ENCODE measurements around the gene CD247.

CD247 gene

DNA sequence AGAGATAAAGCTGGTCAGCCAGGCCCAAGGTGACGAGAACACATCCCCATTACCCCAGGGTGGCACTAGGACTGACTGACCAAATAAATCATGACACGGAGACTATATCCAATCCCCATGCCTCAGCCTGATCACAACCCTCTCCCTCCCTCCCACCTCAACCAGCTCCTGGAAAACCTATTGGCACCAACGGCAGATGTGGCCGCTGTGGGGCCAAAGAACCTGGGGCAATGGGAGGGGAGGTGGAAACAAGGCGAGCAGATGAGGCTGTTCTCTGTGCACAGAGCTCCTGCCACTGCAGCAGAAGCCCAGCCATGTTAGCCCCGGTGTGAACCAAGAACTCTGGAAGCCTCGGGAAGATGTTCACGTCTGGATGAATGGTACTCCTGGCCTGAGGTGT, 77.6 kb downstream of the CD247 start:
- Histone ChIP-seq H3K4me3 (ENCODE audit: insufficient read depth, low read depth, low read length) (no peak overlapping the region), H3K9me3 (ENCODE audit: control insufficient read depth, low read length) (no peaks in the 10 kb centered on the region), H3K27ac (ENCODE audit: insufficient read depth, low read depth, low read length, poor library complexity, severe bottlenecking) (no peak overlapping the region), H3K27me3 (ENCODE audit: control insufficient read depth, insufficient read depth, low read length, poor library complexity, severe bottlenecking) (peaks cover 27% of the 10 kb centered on the region), H3K4me1 (ENCODE audit: control insufficient read depth, insufficient read depth, low read length) (peaks cover 3% of the 10 kb centered on the region), H3K36me3 (ENCODE audit: control insufficient read depth, insufficient read depth, low read length) (no peaks in the 10 kb centered on the region)
- WGBS, 2 experiments = 94 to 95% methylated on average over 8 of the region's 8 CpGs

DNA sequence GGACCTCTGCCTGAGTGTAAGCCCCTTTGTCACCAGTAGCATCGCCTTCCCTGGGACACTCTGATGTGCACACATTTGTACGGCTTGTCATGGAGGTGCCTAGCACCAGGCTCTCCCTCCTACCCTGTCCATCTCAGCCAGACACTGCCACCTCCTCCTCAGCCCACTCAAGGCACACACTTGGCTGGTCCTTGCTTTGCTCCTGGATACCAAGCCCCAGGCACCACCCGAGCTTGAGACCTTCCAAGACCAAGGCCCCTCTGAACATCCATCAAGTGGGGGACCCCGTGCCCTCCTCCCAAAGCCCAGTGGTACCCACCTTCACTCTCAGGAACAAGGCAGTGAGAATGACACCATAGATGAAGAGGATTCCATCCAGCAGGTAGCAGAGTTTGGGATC, 78.0 kb downstream of the CD247 start:
- no peak overlapping the region for H3K27ac ChIP-seq (ENCODE audit: insufficient read depth, low read depth, low read length, poor library complexity, severe bottlenecking)
- WGBS, 2 experiments = 92 to 97% methylated on average over 4 of the region's 4 CpGs
- no peaks in the 10 kb centered on the region for H3K9me3 ChIP-seq (ENCODE audit: control insufficient read depth, low read length)
- H3K36me3 ChIP-seq (ENCODE audit: control insufficient read depth, insufficient read depth, low read length) = no peaks in the 10 kb centered on the region
- peaks cover 3% of the 10 kb centered on the region for H3K4me1 ChIP-seq (ENCODE audit: control insufficient read depth, insufficient read depth, low read length)
- peaks cover 27% of the 10 kb centered on the region for H3K27me3 ChIP-seq (ENCODE audit: control insufficient read depth, insufficient read depth, low read length, poor library complexity, severe bottlenecking)
- H3K4me3 ChIP-seq (ENCODE audit: insufficient read depth, low read depth, low read length) = no peak overlapping the region

DNA sequence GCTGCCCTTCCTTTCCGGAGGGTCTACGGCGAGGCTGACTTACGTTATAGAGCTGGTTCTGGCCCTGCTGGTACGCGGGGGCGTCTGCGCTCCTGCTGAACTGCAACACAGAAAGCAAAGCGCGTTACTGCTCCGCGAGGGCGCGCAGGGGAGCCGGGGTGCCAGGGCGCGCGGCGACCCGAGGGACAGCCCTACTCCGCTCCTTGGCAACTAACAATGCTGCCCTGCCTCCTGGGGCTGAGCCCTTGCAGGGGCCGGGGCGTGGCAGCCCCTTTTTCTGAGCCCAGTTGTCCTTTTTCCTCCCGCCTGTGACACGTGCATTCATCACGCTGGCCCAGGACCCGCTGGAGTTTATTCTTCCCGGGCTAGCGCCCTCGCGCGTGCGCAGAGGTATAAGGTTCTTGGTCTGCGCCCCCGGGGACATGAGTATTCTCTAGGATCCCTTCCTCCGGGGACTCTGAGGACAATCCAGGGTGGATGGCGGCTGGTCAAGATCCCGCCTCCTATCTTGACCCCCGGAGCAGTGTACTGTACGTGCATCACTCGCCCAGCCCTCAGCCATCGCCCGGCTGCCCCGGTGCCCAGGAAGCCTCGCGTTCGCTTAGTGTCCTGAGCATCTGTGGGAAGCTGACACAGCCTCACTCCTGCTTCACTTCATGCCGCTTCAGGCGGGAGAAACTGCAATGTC, 78.9 kb downstream of the CD247 start:
- Histone ChIP-seq H3K36me3 (ENCODE audit: control insufficient read depth, insufficient read depth, low read length) (no peaks in the 10 kb centered on the region), H3K27me3 (ENCODE audit: control insufficient read depth, insufficient read depth, low read length, poor library complexity, severe bottlenecking) (peaks cover 27% of the 10 kb centered on the region), H3K9me3 (ENCODE audit: control insufficient read depth, low read length) (no peaks in the 10 kb centered on the region), H3K4me1 (ENCODE audit: control insufficient read depth, insufficient read depth, low read length) (peaks cover 3% of the 10 kb centered on the region), H3K27ac (ENCODE audit: insufficient read depth, low read depth, low read length, poor library complexity, severe bottlenecking) (no peak overlapping the region), H3K4me3 (ENCODE audit: insufficient read depth, low read depth, low read length) (peak overlapping the region; percentile 38)
- WGBS, 2 experiments = 17 to 18% methylated on average over 49 of the region's 49 CpGs

DNA sequence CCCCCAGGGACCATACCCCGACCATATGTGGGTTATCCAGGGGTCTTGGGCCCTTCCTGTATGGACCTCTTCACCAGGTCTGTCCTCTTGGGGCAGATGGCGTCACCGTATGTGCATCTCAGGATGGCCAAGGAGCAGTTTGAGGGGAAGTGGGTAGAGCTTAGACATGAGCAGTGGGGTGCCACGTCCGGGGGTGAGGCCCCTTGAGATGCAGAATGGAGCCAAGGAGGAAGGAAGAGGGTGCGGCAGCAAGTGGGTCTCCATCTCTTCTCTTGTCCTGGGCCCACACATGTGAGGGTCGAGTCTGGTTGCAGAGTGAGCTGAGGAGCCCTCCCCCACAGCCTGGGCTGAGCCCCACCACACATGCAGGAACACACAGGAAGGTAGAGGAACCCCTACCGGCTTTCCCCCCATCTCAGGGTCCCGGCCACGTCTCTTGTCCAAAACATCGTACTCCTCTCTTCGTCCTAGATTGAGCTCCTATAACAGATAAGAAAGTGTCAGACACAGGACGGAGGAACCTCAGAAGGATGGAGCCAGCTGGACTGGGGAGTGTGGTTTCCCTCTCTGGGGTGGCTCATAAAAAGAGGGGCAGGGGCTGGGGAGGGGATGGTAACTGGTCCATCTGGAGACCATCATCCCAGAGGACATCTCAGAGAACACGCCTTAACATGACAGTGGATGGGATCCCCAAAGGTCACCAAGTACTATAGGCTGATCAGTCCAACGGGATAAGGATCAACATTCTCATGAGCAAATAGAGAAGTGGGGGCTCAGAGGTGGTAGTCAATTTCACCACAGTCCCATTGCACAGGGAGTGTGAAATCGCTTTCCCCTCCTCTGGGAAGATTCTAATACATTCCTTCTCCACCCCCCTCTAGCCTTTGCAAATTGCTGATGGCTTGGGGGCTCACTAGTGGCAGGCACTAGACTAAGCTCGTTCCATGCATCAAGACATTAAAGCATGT, 79.9 kb downstream of the CD247 start:
- Histone ChIP-seq H3K9me3 (ENCODE audit: control insufficient read depth, low read length) (no peaks in the 10 kb centered on the region), H3K4me3 (ENCODE audit: insufficient read depth, low read depth, low read length) (peak overlapping the region; percentile 38), H3K27me3 (ENCODE audit: control insufficient read depth, insufficient read depth, low read length, poor library complexity, severe bottlenecking) (peaks cover 27% of the 10 kb centered on the region), H3K4me1 (ENCODE audit: control insufficient read depth, insufficient read depth, low read length) (peaks cover 3% of the 10 kb centered on the region), H3K27ac (ENCODE audit: insufficient read depth, low read depth, low read length, poor library complexity, severe bottlenecking) (no peak overlapping the region), H3K36me3 (ENCODE audit: control insufficient read depth, insufficient read depth, low read length) (no peaks in the 10 kb centered on the region)
- 92% methylated on average over 17 of the region's 17 CpGs for WGBS, 2 experiments

DNA sequence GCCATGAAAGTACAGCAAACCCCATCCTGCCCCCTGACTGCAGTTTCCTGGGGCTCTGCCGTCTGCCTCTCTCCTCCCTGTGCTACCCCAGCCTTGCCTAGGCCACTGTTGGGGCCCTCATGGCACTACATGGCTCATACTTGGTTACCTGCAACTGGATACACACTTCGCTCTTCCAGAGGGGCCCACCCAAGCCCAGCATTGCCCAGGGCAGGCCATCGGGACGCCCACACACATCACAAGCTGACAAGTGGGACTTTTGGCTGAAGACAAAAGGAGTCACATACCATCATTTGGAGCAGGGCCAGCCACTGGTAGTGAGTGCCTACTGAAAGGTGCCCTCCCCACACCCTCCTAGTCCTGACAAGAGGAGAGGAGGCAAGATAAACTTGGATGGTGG, 82.8 kb downstream of the CD247 start:
- Histone ChIP-seq H3K4me1 (ENCODE audit: control insufficient read depth, insufficient read depth, low read length) (peaks cover 16% of the 10 kb centered on the region), H3K4me3 (ENCODE audit: insufficient read depth, low read depth, low read length) (no peak overlapping the region), H3K27me3 (ENCODE audit: control insufficient read depth, insufficient read depth, low read length, poor library complexity, severe bottlenecking) (peaks cover 24% of the 10 kb centered on the region), H3K9me3 (ENCODE audit: control insufficient read depth, low read length) (no peaks in the 10 kb centered on the region), H3K27ac (ENCODE audit: insufficient read depth, low read depth, low read length, poor library complexity, severe bottlenecking) (no peak overlapping the region), H3K36me3 (ENCODE audit: control insufficient read depth, insufficient read depth, low read length) (no peaks in the 10 kb centered on the region)
- 93 to 95% methylated on average over 4 of the region's 4 CpGs for WGBS, 2 experiments

DNA sequence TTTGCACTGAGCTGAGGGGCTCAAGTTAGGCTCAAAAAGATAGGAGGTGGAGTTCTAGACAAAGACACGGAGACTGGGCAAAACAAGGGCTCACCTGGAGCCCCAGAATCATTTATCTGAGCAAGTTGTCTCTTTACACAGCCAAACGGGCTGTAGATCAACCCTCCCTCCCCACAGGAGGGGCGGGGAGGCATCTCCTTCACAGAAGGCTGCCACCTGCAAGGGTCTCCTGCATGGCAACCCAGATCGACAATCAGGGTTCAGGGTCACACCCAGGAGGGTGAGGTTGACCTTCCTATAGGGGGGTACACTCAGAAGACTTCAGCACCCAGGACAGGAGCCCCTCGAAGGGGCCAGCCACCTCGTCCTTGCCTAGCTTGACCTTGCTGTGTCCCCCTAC, 84.0 kb downstream of the CD247 start:
- Histone ChIP-seq H3K27ac (ENCODE audit: insufficient read depth, low read depth, low read length, poor library complexity, severe bottlenecking) (no peak overlapping the region), H3K4me1 (ENCODE audit: control insufficient read depth, insufficient read depth, low read length) (peaks cover 12% of the 10 kb centered on the region), H3K36me3 (ENCODE audit: control insufficient read depth, insufficient read depth, low read length) (no peaks in the 10 kb centered on the region), H3K4me3 (ENCODE audit: insufficient read depth, low read depth, low read length) (no peak overlapping the region), H3K9me3 (ENCODE audit: control insufficient read depth, low read length) (no peaks in the 10 kb centered on the region), H3K27me3 (ENCODE audit: control insufficient read depth, insufficient read depth, low read length, poor library complexity, severe bottlenecking) (peaks cover 12% of the 10 kb centered on the region)
- WGBS, 2 experiments = 90 to 94% methylated on average over 6 of the region's 6 CpGs

DNA sequence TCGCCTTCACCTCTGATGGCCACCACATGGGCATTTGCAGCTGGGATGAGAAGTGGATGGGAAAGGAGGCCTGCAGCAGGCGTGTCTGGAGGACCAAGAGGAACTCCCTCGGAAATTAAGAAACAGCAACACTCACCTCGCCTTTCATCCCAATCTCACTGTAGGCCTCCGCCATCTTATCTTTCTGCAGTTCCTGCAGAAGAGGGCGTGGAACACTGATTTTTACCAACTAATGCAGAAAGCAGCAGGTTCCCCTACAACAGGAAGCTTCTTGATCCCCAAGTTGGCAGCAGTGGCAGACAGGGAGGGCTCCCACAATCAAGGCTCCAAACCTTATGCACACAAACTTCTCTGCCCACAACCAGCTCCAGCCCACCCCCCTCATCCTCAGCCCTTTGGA, 84.4 kb downstream of the CD247 start:
- 94 to 97% methylated on average over 6 of the region's 6 CpGs for WGBS, 2 experiments
- Histone ChIP-seq H3K27me3 (ENCODE audit: control insufficient read depth, insufficient read depth, low read length, poor library complexity, severe bottlenecking) (peaks cover 8% of the 10 kb centered on the region), H3K9me3 (ENCODE audit: control insufficient read depth, low read length) (no peaks in the 10 kb centered on the region), H3K36me3 (ENCODE audit: control insufficient read depth, insufficient read depth, low read length) (no peaks in the 10 kb centered on the region), H3K4me3 (ENCODE audit: insufficient read depth, low read depth, low read length) (no peak overlapping the region), H3K27ac (ENCODE audit: insufficient read depth, low read depth, low read length, poor library complexity, severe bottlenecking) (no peak overlapping the region), H3K4me1 (ENCODE audit: control insufficient read depth, insufficient read depth, low read length) (peaks cover 12% of the 10 kb centered on the region)

DNA sequence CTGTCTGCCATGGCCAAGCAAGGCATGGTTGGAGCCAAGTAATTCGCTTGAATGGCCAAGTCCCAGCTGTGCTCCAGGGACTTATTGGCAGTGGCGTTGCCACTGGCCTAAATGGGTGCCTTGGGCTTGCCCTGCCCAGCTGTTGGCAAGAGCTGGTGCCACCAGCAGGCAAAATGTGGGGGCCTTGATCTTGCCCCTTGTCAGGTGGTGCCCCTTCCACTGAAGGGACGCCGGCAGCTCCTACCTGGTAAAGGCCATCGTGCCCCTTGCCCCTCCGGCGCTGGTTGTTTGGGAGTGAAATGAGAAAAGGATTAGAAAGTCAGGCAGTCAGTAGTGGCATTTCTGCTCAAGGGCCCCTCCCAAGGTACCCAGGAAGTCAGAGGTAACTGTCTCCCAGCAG, 85.5 kb downstream of the CD247 start:
- no peaks in the 10 kb centered on the region for H3K36me3 ChIP-seq (ENCODE audit: control insufficient read depth, insufficient read depth, low read length)
- H3K27ac ChIP-seq (ENCODE audit: insufficient read depth, low read depth, low read length, poor library complexity, severe bottlenecking) = no peak overlapping the region
- WGBS, 2 experiments = 97% methylated on average over 7 of the region's 7 CpGs
- no peak overlapping the region for H3K4me3 ChIP-seq (ENCODE audit: insufficient read depth, low read depth, low read length)
- no peaks in the 10 kb centered on the region for H3K27me3 ChIP-seq (ENCODE audit: control insufficient read depth, insufficient read depth, low read length, poor library complexity, severe bottlenecking)
- no peaks in the 10 kb centered on the region for H3K9me3 ChIP-seq (ENCODE audit: control insufficient read depth, low read length)
- H3K4me1 ChIP-seq (ENCODE audit: control insufficient read depth, insufficient read depth, low read length) = peaks cover 12% of the 10 kb centered on the region

DNA sequence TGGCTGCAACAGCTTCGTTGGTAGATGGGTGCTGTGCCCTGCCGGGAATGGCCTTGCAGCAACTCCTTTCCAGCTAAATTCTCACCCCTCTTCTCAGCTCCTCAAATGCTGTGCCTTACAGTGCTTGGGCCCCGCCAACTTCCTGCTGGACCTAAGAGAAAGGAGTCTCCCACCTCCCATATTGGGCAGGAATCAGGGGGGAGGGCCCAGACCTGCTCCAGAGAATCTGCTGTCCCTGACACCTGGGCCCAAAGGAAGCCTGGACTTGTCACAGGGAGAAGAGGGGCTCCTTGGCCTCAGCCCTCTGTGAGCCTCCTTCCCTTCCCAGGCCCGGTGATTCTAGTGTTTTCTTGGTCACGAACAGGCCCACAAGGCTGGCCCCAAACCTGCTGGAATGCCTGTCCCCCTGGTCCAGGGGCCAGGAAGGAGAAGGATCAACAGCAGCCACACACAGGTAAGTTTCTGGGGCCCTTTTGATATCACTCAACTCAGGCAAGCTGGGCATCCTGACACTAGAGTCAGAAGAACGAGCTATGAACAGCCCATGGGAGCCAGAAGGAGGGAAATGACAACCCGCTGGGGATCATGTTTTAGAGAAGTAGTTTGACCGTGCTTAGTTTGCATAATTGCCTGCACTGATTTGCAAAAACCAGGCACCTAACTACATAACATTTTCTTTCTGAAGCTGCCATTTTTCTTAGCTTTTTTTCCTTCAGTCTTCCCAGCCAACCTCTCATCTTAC, 86.2 kb downstream of the CD247 start:
- no peaks in the 10 kb centered on the region for H3K36me3 ChIP-seq (ENCODE audit: control insufficient read depth, insufficient read depth, low read length)
- H3K4me3 ChIP-seq (ENCODE audit: insufficient read depth, low read depth, low read length) = no peak overlapping the region
- no peaks in the 10 kb centered on the region for H3K9me3 ChIP-seq (ENCODE audit: control insufficient read depth, low read length)
- 88 to 91% methylated on average over 8 of the region's 8 CpGs for WGBS, 2 experiments
- H3K27ac ChIP-seq (ENCODE audit: insufficient read depth, low read depth, low read length, poor library complexity, severe bottlenecking) = no peak overlapping the region
- H3K27me3 ChIP-seq (ENCODE audit: control insufficient read depth, insufficient read depth, low read length, poor library complexity, severe bottlenecking) = no peaks in the 10 kb centered on the region
- H3K4me1 ChIP-seq (ENCODE audit: control insufficient read depth, insufficient read depth, low read length) = peaks cover 12% of the 10 kb centered on the region
